Activated CD8-positive, alpha-beta memory T cell treated with anti-CD3 and anti-CD28 coated beads for 48 hours (primary cell): ENCODE results near the gene LGMN.
A peak's percentile ranks its signal among the peaks of the same experiment; 100 is the strongest.

Experiments used
- DNase-seq, 3 experiments: peaks; one replicate each; pipeline ENCODE4 v3.0.0-alpha.2; 2020; ENCODE audit warnings: low read depth in 2 of 3, low spot score in 2 of 3

The LGMN gene

GRCh38 chr14:92677955-92678354 is 70.5 kb downstream of the LGMN start:
- no peak for DNase-seq

GRCh38 chr14:92677087-92677668 is 71.2 kb downstream of the LGMN start:
- DNase-seq, result peak in 2 of 3 experiments; percentile 50 to 76

- no peak for DNase-seq
Observed at GRCh38 chr14:92676403-92677086, 71.9 kb downstream of the LGMN start.

- no peak for DNase-seq
Observed at GRCh38 chr14:92675976-92676375, 72.5 kb downstream of the LGMN start.

- DNase-seq, result no peak
Observed at GRCh38 chr14:92675421-92675820, 73.0 kb downstream of the LGMN start.

- DNase-seq, result no peak
Observed at GRCh38 chr14:92673601-92674150, 74.8 kb downstream of the LGMN start.

GRCh38 chr14:92670643-92671366 is 77.6 kb downstream of the LGMN start:
- DNase-seq, result no peak

- DNase-seq, result no peak
Observed at GRCh38 chr14:92670160-92670559, 78.3 kb downstream of the LGMN start.

GRCh38 chr14:92668276-92668973 is 80.0 kb downstream of the LGMN start:
- DNase-seq, result no peak

- DNase-seq, result no peak
Observed at GRCh38 chr14:92666251-92666650, 82.2 kb downstream of the LGMN start.

GRCh38 chr14:92665661-92666110 is 82.7 kb downstream of the LGMN start:
- DNase-seq, result no peak

- no peak for DNase-seq
Observed at GRCh38 chr14:92663049-92663448, 85.4 kb downstream of the LGMN start.

- no peak for DNase-seq
Observed at GRCh38 chr14:92660571-92660970, 87.9 kb downstream of the LGMN start.

- DNase-seq, result no peak
Observed at GRCh38 chr14:92659765-92660561, 88.5 kb downstream of the LGMN start.

- no peak for DNase-seq
Observed at GRCh38 chr14:92658684-92659083, 89.7 kb downstream of the LGMN start.

- no peak for DNase-seq
Observed at GRCh38 chr14:92658160-92658559, 90.3 kb downstream of the LGMN start.

- DNase-seq, result no peak
Observed at GRCh38 chr14:92657457-92658142, 90.8 kb downstream of the LGMN start.

- DNase-seq, result no peak
Observed at GRCh38 chr14:92656306-92657081, 91.9 kb downstream of the LGMN start.
